DND-41 (cell line): ENCODE data around the gene SLC25A25.

Experiments
- CTCF ChIP-seq: IDR thresholded peaks from 2 replicates; pipeline ENCODE4 v1.5.1; 2012; ENCODE audit warnings: borderline replicate concordance, low read length, moderate library complexity, mild to moderate bottlenecking; ENCODE audit not compliant: poor library complexity, severe bottlenecking; ENCODE audit errors: extremely low read depth
- EZH2 ChIP-seq: IDR thresholded peaks from 3 replicates; pipeline ENCODE4 v1.6.1; 2012; ENCODE audit warnings: borderline replicate concordance, low read depth, mild to moderate bottlenecking, moderate library complexity, low read length, inconsistent platforms; ENCODE audit not compliant: severe bottlenecking

GRCh38 chr9:128080206-128080605 is 12.2 kb downstream of the SLC25A25 start:
- no peak for TF ChIP-seq CTCF
- TF ChIP-seq EZH2, result no peak
